ENCODE measurements around the gene SFI1. TPM values are rescaled to one million over a fixed set of nuclear protein-coding genes. Genes with fewer than 3 reads are reported as not detected.

The SFI1 gene
- total RNA-seq, 2 donors from 2014 or later, result 42.0 to 52.6 TPM

DNA sequence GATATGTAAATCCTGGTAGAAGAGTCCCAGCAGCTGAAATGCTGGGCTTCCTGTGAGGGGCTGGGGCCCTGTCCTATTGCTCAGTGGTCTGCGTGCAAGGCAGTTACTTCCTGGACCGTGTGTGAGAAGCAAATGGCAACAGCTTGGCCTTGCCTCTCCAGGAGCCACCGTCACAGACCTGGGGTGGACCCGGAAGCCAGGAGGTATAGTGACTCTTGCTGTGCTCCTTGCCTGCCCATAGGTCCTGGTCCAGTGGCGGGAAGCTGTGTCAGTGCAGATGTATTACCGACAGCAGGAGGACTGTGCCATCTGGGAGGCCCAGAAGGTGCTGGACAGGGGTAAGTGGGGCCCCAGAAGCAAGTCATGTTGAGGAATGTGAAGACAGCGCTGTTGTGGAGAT is 111.4 kb downstream of the SFI1 start:
- H3K4me3 Mint-ChIP-seq, result no peak overlapping the region
- Histone ChIP-seq H3K4me3 (ENCODE audit: low read length) (no peak overlapping the region), H3K27ac (ENCODE audit: low read depth, low read length) (no peak overlapping the region), H3K36me3 (ENCODE audit: control insufficient read depth, insufficient read depth, low read length) (no peaks in the 10 kb centered on the region), H3K4me1 (ENCODE audit: control insufficient read depth, insufficient read depth, low read length) (no peaks in the 10 kb centered on the region), H3K9ac (ENCODE audit: extremely low read depth, low read length, poor library complexity, severe bottlenecking) (no peak overlapping the region), H3K9me3 (ENCODE audit: control insufficient read depth, low read length) (no peaks in the 10 kb centered on the region), H3K27me3 (ENCODE audit: control insufficient read depth, insufficient read depth, low read length, poor library complexity, severe bottlenecking) (no peaks in the 10 kb centered on the region)
- TF ChIP-seq, protein P1, sequence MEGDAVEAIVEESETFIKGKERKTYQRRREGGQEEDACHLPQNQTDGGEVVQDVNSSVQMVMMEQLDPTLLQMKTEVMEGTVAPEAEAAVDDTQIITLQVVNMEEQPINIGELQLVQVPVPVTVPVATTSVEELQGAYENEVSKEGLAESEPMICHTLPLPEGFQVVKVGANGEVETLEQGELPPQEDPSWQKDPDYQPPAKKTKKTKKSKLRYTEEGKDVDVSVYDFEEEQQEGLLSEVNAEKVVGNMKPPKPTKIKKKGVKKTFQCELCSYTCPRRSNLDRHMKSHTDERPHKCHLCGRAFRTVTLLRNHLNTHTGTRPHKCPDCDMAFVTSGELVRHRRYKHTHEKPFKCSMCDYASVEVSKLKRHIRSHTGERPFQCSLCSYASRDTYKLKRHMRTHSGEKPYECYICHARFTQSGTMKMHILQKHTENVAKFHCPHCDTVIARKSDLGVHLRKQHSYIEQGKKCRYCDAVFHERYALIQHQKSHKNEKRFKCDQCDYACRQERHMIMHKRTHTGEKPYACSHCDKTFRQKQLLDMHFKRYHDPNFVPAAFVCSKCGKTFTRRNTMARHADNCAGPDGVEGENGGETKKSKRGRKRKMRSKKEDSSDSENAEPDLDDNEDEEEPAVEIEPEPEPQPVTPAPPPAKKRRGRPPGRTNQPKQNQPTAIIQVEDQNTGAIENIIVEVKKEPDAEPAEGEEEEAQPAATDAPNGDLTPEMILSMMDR (conservative IDR thresholded peaks at IDR 0.05), result no peak
- no peaks in the 10 kb centered on the region for H3K4me1 Mint-ChIP-seq
- peaks cover 2% of the 10 kb centered on the region for H3K36me3 Mint-ChIP-seq (ENCODE audit: low read depth)
- no peaks in the 10 kb centered on the region for H3K9me3 Mint-ChIP-seq
- DNase-seq, result no peak
- 80 to 87% methylated on average over 5 to 7 of the region's 7 CpGs for WGBS, 2 experiments (ENCODE audit: insufficient coverage in 1 of 2, insufficient read length in 1 of 2)
- H3K27me3 Mint-ChIP-seq (ENCODE audit: insufficient read depth), result no peaks in the 10 kb centered on the region
- no peak overlapping the region for H3K27ac Mint-ChIP-seq

DNA sequence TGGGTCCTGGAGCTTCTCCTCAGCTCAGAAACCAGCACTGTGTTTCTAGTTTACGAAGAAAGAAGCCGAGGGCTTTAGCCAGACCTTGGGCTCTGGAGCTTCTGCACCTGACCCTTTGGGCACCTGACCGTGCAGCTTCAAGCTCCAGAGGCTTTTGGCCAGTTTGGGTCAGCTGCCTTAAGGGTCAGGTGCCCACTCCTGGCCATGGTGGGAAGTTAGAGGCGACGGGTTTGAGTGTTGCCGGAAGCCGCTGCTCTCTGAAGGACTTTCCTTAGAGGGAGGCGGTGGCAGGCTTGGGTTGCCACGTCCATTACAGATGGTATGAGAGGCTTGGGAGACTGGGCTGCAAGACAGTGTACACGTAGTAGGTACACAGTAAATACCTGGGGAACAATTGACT is 113.4 kb downstream of the SFI1 start:
- TF ChIP-seq, protein P1 (conservative IDR thresholded peaks at IDR 0.05), result no peak
- H3K9me3 Mint-ChIP-seq, result no peaks in the 10 kb centered on the region
- H3K4me1 Mint-ChIP-seq, result no peaks in the 10 kb centered on the region

DNA sequence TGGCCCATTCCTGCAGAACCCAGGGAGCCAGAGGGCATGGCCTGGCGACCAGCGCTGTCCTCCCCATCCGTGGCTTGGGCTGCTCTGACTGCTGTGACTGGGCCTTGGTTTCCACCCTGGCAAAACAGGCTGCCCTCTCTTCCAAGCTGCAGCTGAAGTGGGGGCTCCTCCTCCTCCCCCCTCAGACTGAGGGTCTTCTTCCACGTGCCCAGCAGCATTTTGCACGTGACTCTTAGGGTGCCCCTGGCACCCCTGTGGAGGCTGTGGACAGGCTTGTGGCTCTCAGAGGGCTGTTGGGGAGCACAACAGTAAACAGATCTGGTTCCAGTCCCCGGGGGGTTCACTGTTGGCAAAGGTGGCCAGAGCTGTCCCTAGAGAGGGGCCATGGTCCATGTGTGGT is 114.3 kb downstream of the SFI1 start:
- DNase-seq, result no peak
- H3K4me3 Mint-ChIP-seq, result no peak overlapping the region
- H3K27ac ChIP-seq (ENCODE audit: low read depth, low read length), result no peak overlapping the region
- no peaks in the 10 kb centered on the region for H3K9me3 Mint-ChIP-seq
- H3K4me3 ChIP-seq (ENCODE audit: low read length), result no peak overlapping the region
- no peaks in the 10 kb centered on the region for H3K4me1 Mint-ChIP-seq
- H3K36me3 Mint-ChIP-seq (ENCODE audit: low read depth), result peaks cover 2% of the 10 kb centered on the region
- H3K9ac ChIP-seq (ENCODE audit: extremely low read depth, low read length, poor library complexity, severe bottlenecking), result no peak overlapping the region
- H3K27me3 Mint-ChIP-seq (ENCODE audit: insufficient read depth), result no peaks in the 10 kb centered on the region
- TF ChIP-seq, protein P1 (conservative IDR thresholded peaks at IDR 0.05), result no peak
- no peaks in the 10 kb centered on the region for H3K36me3 ChIP-seq (ENCODE audit: control insufficient read depth, insufficient read depth, low read length)
- WGBS, 2 experiments (ENCODE audit: insufficient coverage in 1 of 2, insufficient read length in 1 of 2), result 84 to 94% methylated on average over 4 to 6 of the region's 6 CpGs
- H3K4me1 ChIP-seq (ENCODE audit: control insufficient read depth, insufficient read depth, low read length), result no peaks in the 10 kb centered on the region
- H3K27me3 ChIP-seq (ENCODE audit: control insufficient read depth, insufficient read depth, low read length, poor library complexity, severe bottlenecking), result no peaks in the 10 kb centered on the region
- no peak overlapping the region for H3K27ac Mint-ChIP-seq
- H3K9me3 ChIP-seq (ENCODE audit: control insufficient read depth, low read length), result no peaks in the 10 kb centered on the region

More for the DNA sequence above, 113.4 kb downstream of the SFI1 start:
- Histone ChIP-seq H3K27ac (ENCODE audit: low read depth, low read length) (no peak overlapping the region), H3K9ac (ENCODE audit: extremely low read depth, low read length, poor library complexity, severe bottlenecking) (no peak overlapping the region), H3K36me3 (ENCODE audit: control insufficient read depth, insufficient read depth, low read length) (no peaks in the 10 kb centered on the region), H3K9me3 (ENCODE audit: control insufficient read depth, low read length) (no peaks in the 10 kb centered on the region), H3K4me3 (ENCODE audit: low read length) (no peak overlapping the region), H3K27me3 (ENCODE audit: control insufficient read depth, insufficient read depth, low read length, poor library complexity, severe bottlenecking) (no peaks in the 10 kb centered on the region), H3K4me1 (ENCODE audit: control insufficient read depth, insufficient read depth, low read length) (no peaks in the 10 kb centered on the region)
- DNase-seq, result no peak
- 87 to 92% methylated on average over 2 to 10 of the region's 10 CpGs for WGBS, 2 experiments (ENCODE audit: insufficient coverage in 1 of 2, insufficient read length in 1 of 2)
- no peak overlapping the region for H3K4me3 Mint-ChIP-seq
- H3K36me3 Mint-ChIP-seq (ENCODE audit: low read depth), result peaks cover 2% of the 10 kb centered on the region
- no peak overlapping the region for H3K27ac Mint-ChIP-seq
- H3K27me3 Mint-ChIP-seq (ENCODE audit: insufficient read depth), result no peaks in the 10 kb centered on the region
